Keratinocyte (primary cell): Measurements from ENCODE around the gene LMTK2.

ENCODE experiments used
- EZH2 ChIP-seq: IDR thresholded peaks from one replicate; pipeline ENCODE4 v1.6.1; 2012; ENCODE audit warnings: inconsistent platforms, mild to moderate bottlenecking, low read length, moderate library complexity
- TF ChIP-seq, protein P1 (sequence below), 3 experiments: IDR thresholded peaks in 1 of 3; conservative IDR thresholded peaks in 1 of 3; optimal IDR thresholded peaks in 1 of 3; 2 replicates in 2 of 3; 3 replicates in 1 of 3; pipeline versions ENCODE3 to v1.5.1; 2011; ENCODE audit warnings: low read length in 3 of 3, mild to moderate bottlenecking in 3 of 3, moderate library complexity in 2 of 3, control low read depth in 1 of 3, inconsistent platforms in 1 of 3; ENCODE audit not compliant: insufficient read depth in 2 of 3; ENCODE audit errors: extremely low read depth in 1 of 3

DNA sequence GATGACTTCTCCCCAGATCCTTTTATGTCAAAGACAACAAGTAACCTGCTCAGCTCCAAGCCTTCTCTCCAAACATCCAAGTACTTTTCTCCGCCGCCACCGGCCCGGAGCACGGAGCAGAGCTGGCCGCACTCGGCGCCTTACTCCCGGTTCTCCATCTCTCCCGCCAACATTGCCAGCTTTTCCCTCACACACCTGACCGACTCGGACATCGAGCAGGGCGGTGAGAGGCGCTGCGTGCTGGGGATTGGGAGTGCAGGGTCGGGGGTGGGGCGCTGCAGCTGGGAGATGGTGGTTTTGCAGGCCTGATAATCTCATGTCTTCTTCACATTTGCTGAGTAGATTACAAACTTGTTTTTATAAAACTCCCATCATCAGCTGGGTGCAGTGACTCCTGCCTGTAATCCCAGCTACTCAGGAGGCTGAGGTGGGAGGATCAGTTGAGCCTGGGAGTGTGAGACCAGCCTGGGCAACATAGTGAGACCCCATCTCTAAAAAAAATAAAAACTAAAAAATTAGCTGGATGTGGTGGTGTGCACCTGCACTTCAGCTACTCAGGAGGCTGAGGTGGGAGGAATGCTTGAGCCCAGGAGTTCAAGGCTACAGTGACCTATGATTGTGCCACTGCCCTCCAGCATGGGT is 97.4 kb downstream of the LMTK2 start:
- no peak for TF ChIP-seq EZH2
- TF ChIP-seq, protein P1, sequence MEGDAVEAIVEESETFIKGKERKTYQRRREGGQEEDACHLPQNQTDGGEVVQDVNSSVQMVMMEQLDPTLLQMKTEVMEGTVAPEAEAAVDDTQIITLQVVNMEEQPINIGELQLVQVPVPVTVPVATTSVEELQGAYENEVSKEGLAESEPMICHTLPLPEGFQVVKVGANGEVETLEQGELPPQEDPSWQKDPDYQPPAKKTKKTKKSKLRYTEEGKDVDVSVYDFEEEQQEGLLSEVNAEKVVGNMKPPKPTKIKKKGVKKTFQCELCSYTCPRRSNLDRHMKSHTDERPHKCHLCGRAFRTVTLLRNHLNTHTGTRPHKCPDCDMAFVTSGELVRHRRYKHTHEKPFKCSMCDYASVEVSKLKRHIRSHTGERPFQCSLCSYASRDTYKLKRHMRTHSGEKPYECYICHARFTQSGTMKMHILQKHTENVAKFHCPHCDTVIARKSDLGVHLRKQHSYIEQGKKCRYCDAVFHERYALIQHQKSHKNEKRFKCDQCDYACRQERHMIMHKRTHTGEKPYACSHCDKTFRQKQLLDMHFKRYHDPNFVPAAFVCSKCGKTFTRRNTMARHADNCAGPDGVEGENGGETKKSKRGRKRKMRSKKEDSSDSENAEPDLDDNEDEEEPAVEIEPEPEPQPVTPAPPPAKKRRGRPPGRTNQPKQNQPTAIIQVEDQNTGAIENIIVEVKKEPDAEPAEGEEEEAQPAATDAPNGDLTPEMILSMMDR (optimal IDR thresholded peaks at IDR 0.05 in 1 of 3, IDR thresholded peaks at IDR 0.05 in 1 of 3, conservative IDR thresholded peaks at IDR 0.05 in 1 of 3; ENCODE audit: extremely low read depth in 1 of 3, insufficient read depth in 2 of 3, low read length in 3 of 3) = no peak
